ENCODE measurements around the gene BAIAP2. TPM values are rescaled to one million over a fixed set of nuclear protein-coding genes. Genes with fewer than 3 reads are reported as not detected.

BAIAP2 gene
- total and polyA plus RNA-seq, 2 of the 13 experiments (the other 11 are each of a cell fraction or from before 2014, with no cell fraction given), result 22.5 to 24.0 TPM

DNA sequence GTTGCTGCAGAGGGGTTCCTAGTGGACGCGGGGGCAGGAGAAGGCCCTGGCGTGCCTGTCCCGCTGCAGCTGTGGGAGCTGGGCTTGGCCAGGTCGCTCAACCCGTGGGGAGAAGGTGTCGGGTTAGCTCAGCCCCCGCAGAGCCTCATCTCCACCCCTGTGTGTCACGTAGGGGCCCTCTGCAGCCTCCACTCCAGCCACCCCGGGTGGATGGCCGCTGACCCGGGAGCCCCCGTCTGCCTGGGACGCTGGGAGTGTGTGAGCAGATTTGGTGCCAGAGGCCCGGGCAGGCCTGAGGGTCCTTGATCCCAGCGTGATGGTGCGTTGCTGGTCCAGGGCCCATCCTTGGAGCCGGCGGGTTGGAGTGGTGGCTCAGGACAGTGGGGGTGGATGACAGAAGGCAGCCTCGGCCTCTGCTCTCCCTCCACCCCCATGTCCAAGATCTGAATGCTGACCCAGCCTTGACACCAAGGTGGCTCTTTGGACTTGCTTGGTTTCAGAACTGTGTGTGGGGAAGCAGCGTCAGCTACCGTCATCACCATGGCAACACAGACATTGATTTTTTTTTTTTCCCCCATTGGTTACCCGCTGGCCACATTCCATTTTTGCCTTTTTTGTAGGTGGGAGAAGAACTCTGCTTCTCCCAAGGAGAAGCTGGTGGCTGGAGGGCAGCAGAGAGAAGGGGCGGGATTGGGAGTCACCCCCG lies 35.7 kb downstream of the BAIAP2 start (continued):
- TF ChIP-seq RARA (CRISPR knock-in tag; IDR thresholded peaks at IDR 0.05) (peak; percentile 88), ZSCAN25 (CRISPR knock-in tag; IDR thresholded peaks at IDR 0.05) (0 out of 2 replicates have a peak, but pooled peaks have one; percentile 20), KLF9 (CRISPR knock-in tag; IDR thresholded peaks at IDR 0.05; ENCODE audit: low read depth) (no peak), NR2F6 (IDR thresholded peaks at IDR 0.05) (no peak), NR2F6 (CRISPR knock-in tag; IDR thresholded peaks at IDR 0.05) (peak; percentile 37; the same call in 1 of the 2 replicates), ZFP37 (CRISPR knock-in tag; IDR thresholded peaks at IDR 0.05; ENCODE audit: borderline replicate concordance) (no peak)

- no peaks in the 10 kb centered on the region for H3K9me3 ChIP-seq (ENCODE audit: low read length)
- H3K79me2 ChIP-seq (ENCODE audit: insufficient read depth, low read length), result no peaks in the 10 kb centered on the region
- DNase-seq (ENCODE audit: low spot score) (no peak), FAIRE-seq (no peak), ATAC-seq (no peak)
- H3K4me3 ChIP-seq (replicated peaks in 1 of 3; ENCODE audit: insufficient read depth in 1 of 3, low read depth in 2 of 3, low read length in 3 of 3), result no peak overlapping the region
- TF ChIP-seq ZNF781 (CRISPR knock-in tag; IDR thresholded peaks at IDR 0.05; ENCODE audit: borderline replicate concordance, not compliant biosample characterization), result no peak
- 0 out of 2 replicates have a peak, but pooled peaks have one; percentile 20 for TF ChIP-seq NRL (CRISPR knock-in tag; IDR thresholded peaks at IDR 0.05; ENCODE audit: borderline replicate concordance)
- H2AFZ ChIP-seq (ENCODE audit: low read length), result no peak overlapping the region
- no peak overlapping the region for H3K4me2 ChIP-seq (ENCODE audit: low read depth, low read length)
- in situ Hi-C loops (cut with HindIII; ENCODE audit: extremely low pct_ligation_motif_present, low pct_unique_long_range_greater_than_20kb), result no loop called here
- no TSS peak for BruUV-seq (replicated peaks)
- no peaks in the 10 kb centered on the region for H4K20me1 ChIP-seq (ENCODE audit: insufficient read depth, low read length)
- H3K4me1 ChIP-seq (ENCODE audit: insufficient read depth, low read length), result peaks cover 19% of the 10 kb centered on the region
- H3K27ac ChIP-seq (ENCODE audit: extremely low read length, insufficient read depth, low read length), result no peak overlapping the region
- POLR2A ChIA-PET, result no interaction called here
- no peaks in the 10 kb centered on the region for H3K27me3 ChIP-seq (ENCODE audit: control insufficient read depth in 1 of 2, insufficient read depth in 2 of 2, low read length in 2 of 2)
- whole genome bisulfite sequencing (ENCODE audit: low lambda C conversion rate), result 97% methylated on average over 38 of the region's 39 CpGs
- no peak overlapping the region for H3K9ac ChIP-seq (ENCODE audit: insufficient read depth, low read depth, low read length)
- CTCF ChIA-PET (ENCODE audit: low intra/inter-chr PET ratio, low total read pairs), result no interaction called here
- intact Hi-C loops (cut with micrococcal nuclease; ENCODE audit: unreplicated experiment), result no loop called here
- H3K36me3 ChIP-seq (replicated peaks in 1 of 2; ENCODE audit: control insufficient read depth in 1 of 2, insufficient read depth in 2 of 2, low read length in 2 of 2), result peaks cover 8 to 16% of the 10 kb centered on the region in 2 experiments; a peak in 4 of 5 replicates
Observed at GRCh38 chr17:81071761-81072741, 37.1 kb downstream of the BAIAP2 start.
